H9 (cell line): Measurements from ENCODE around the gene DUOX1. TPM values are rescaled to one million over a fixed set of nuclear protein-coding genes. Genes with fewer than 3 reads are reported as not detected.

Experiments
- DNase-seq: peaks from one replicate; pipeline ENCODE4 v3.0.0-alpha.2; 2017
- H2AFZ ChIP-seq: one replicate; pipeline ENCODE4 v1.6.1; 2013; ENCODE audit warnings: mild to moderate bottlenecking, low read length, control low read depth, moderate library complexity
- H2AK5ac ChIP-seq: 2 replicates; pipeline ENCODE4 v1.6.1; 2013; ENCODE audit warnings: low read length, control low read depth, mixed read lengths; ENCODE audit not compliant: insufficient read length
- H2BK120ac ChIP-seq: one replicate; pipeline ENCODE4 v1.6.1; 2013; ENCODE audit warnings: low read depth, mild to moderate bottlenecking, low read length, control low read depth, inconsistent platforms; ENCODE audit not compliant: poor library complexity, severe bottlenecking
- H2BK12ac ChIP-seq: 2 replicates; pipeline ENCODE4 v1.6.1; 2013; ENCODE audit warnings: low read length, control low read depth, mixed read lengths, low read depth; ENCODE audit not compliant: insufficient read length
- H2BK15ac ChIP-seq: 2 replicates; pipeline ENCODE4 v1.6.1; 2013; ENCODE audit warnings: low read depth, low read length, control low read depth
- H2BK20ac ChIP-seq: one replicate; pipeline ENCODE4 v1.6.1; 2013; ENCODE audit warnings: low read depth, mild to moderate bottlenecking, low read length, control low read depth, inconsistent platforms; ENCODE audit not compliant: poor library complexity, severe bottlenecking
- H2BK5ac ChIP-seq: 2 replicates; pipeline ENCODE4 v1.6.1; 2013; ENCODE audit warnings: low read length, control low read depth, mixed read lengths; ENCODE audit not compliant: insufficient read length
- H3K14ac ChIP-seq: 2 replicates; pipeline ENCODE4 v1.6.1; 2013; ENCODE audit warnings: low read length, control low read depth; ENCODE audit not compliant: insufficient read depth
- H3K18ac ChIP-seq: 2 replicates; pipeline ENCODE4 v1.6.1; 2013; ENCODE audit warnings: low read depth, mild to moderate bottlenecking, mixed read lengths, low read length, control low read depth; ENCODE audit not compliant: insufficient read length
- H3K23ac ChIP-seq: 2 replicates; pipeline ENCODE4 v1.6.1; 2013; ENCODE audit warnings: low read length, control low read depth, mixed read lengths, low read depth; ENCODE audit not compliant: insufficient read length
- H3K23me2 ChIP-seq: 2 replicates; pipeline ENCODE4 v1.6.1; 2013; ENCODE audit warnings: low read depth, mild to moderate bottlenecking, mixed read lengths, low read length, control low read depth; ENCODE audit not compliant: insufficient read length, poor library complexity, severe bottlenecking
- H3K27ac ChIP-seq: 2 replicates; pipeline ENCODE4 v1.5.1; 2013; ENCODE audit warnings: low read length, control low read depth, mixed read lengths, low read depth; ENCODE audit not compliant: insufficient read length
- H3K27me3 ChIP-seq: 2 replicates; pipeline ENCODE4 v1.6.1; 2013; ENCODE audit warnings: low read length, control low read depth, inconsistent platforms; ENCODE audit not compliant: insufficient read depth
- H3K4ac ChIP-seq: 2 replicates; pipeline ENCODE4 v1.6.1; 2013; ENCODE audit warnings: low read depth, mild to moderate bottlenecking, control low read depth, inconsistent platforms, low read length, moderate library complexity
- H3K4me1 ChIP-seq: 2 replicates; pipeline ENCODE4 v1.6.1; 2013; ENCODE audit warnings: low read length, control low read depth, inconsistent platforms; ENCODE audit not compliant: insufficient read depth
- H3K4me2 ChIP-seq: 2 replicates; pipeline ENCODE4 v1.6.1; 2013; ENCODE audit warnings: low read length, control low read depth, mixed read lengths; ENCODE audit not compliant: insufficient read length, insufficient read depth
- H3K56ac ChIP-seq: 2 replicates; pipeline ENCODE4 v1.6.1; 2013; ENCODE audit warnings: low read depth, mild to moderate bottlenecking, mixed read lengths, low read length, control low read depth; ENCODE audit not compliant: insufficient read length
- H3K79me1 ChIP-seq: 2 replicates; pipeline ENCODE4 v1.6.1; 2013; ENCODE audit warnings: low read depth, mild to moderate bottlenecking, moderate library complexity, low read length, control low read depth, inconsistent platforms; ENCODE audit not compliant: insufficient read depth, poor library complexity, severe bottlenecking
- H3K79me2 ChIP-seq: 2 replicates; pipeline ENCODE4 v1.6.1; 2013; ENCODE audit warnings: low read length, control low read depth, inconsistent platforms; ENCODE audit not compliant: insufficient read depth
- H3K9ac ChIP-seq: 2 replicates; pipeline ENCODE4 v1.6.1; 2013; ENCODE audit warnings: low read length, control low read depth, mixed read lengths; ENCODE audit not compliant: insufficient read length; ENCODE audit errors: extremely low read depth
- H3K9me3 ChIP-seq: one replicate; pipeline ENCODE4 v1.6.1; 2013; ENCODE audit warnings: low read depth, low read length, inconsistent platforms; ENCODE audit not compliant: control insufficient read depth
- H3T11ph ChIP-seq: one replicate; pipeline ENCODE4 v1.6.1; 2013; ENCODE audit warnings: mild to moderate bottlenecking, low read length, control low read depth, inconsistent platforms
- H4K20me1 ChIP-seq: one replicate; pipeline ENCODE4 v1.6.1; 2013; ENCODE audit not compliant: control insufficient read depth, insufficient read length, insufficient read depth
- H4K5ac ChIP-seq: 2 replicates; pipeline ENCODE4 v1.6.1; 2013; ENCODE audit warnings: low read depth, mild to moderate bottlenecking, mixed read lengths, low read length, control low read depth; ENCODE audit not compliant: insufficient read length
- H4K8ac ChIP-seq: replicated peaks from 2 replicates; pipeline ENCODE4 v1.6.1; 2013; ENCODE audit warnings: low read length, control low read depth, mixed read lengths, low read depth; ENCODE audit not compliant: insufficient read length
- H4K91ac ChIP-seq: 2 replicates; pipeline ENCODE4 v1.6.1; 2013; ENCODE audit warnings: low read depth, mild to moderate bottlenecking, moderate library complexity, mixed read lengths, low read length, control low read depth; ENCODE audit not compliant: insufficient read length
- H3K27ac Mint-ChIP-seq, 3 experiments: 2 replicates in 2 of 3; 3 replicates in 1 of 3; pipeline ENCODE4 v1.8.0; 2020 to 2021; ENCODE audit warnings: mixed read lengths in 3 of 3, mild to moderate bottlenecking in 1 of 3, moderate library complexity in 1 of 3
- H3K27me3 Mint-ChIP-seq: 2 replicates; pipeline ENCODE4 v1.8.0; 2021; ENCODE audit warnings: low read depth, mild to moderate bottlenecking, moderate library complexity, mixed read lengths
- H3K36me3 Mint-ChIP-seq, 3 experiments: 2 replicates in 2 of 3; 3 replicates in 1 of 3; pipeline ENCODE4 v1.8.0; 2020 to 2021; ENCODE audit warnings: low read depth in 3 of 3, mixed read lengths in 3 of 3; ENCODE audit not compliant: insufficient read depth in 1 of 3
- H3K4me1 Mint-ChIP-seq, 2 experiments: 2 replicates each; pipeline ENCODE4 v1.8.0; 2020; ENCODE audit warnings: mixed read lengths in 2 of 2
- H3K4me3 Mint-ChIP-seq, 2 experiments: 2 replicates in 1 of 2; 3 replicates in 1 of 2; pipeline ENCODE4 v1.8.0; 2020 to 2021; ENCODE audit warnings: mild to moderate bottlenecking in 2 of 2, mixed read lengths in 2 of 2, moderate library complexity in 1 of 2
- H3K9me3 Mint-ChIP-seq, 2 experiments: 2 replicates in 1 of 2; 3 replicates in 1 of 2; pipeline ENCODE4 v1.8.0; 2020; ENCODE audit warnings: mild to moderate bottlenecking in 2 of 2, mixed read lengths in 2 of 2, moderate library complexity in 1 of 2
- CTCF ChIP-seq: fragments of 200-600 bp; sonication (generic); conservative IDR thresholded peaks from 3 replicates; pipeline ENCODE4 v1.8.0; 2021; ENCODE audit warnings: antibody characterized with exemption, mild to moderate bottlenecking
- WGBS: extraction: QIAGEN DNeasy Blood & Tissue Kit; methylation state at CpG from one replicate; pipeline ENCODE4 v1.1.7; 2013; ENCODE audit warnings: missing lambda C conversion rate, low lambda C conversion rate, mixed read lengths; ENCODE audit not compliant: insufficient read length; ENCODE audit errors: extremely low coverage; 5-methylcytosine and 5-hydroxymethylcytosine counted together
- total RNA-seq: library from RNA; stranded (reverse); gene quantifications from 2 replicates; pipeline ENCODE4 v1.2.1, GENCODE V29; 2021

Gene DUOX1
- total RNA-seq, 1 experiment from 2014 or later: 2.6 TPM

- Histone ChIP-seq H3K27ac (no peak overlapping the region), H3K4me1 (no peaks in the 10 kb centered on the region), H2BK15ac (no peak overlapping the region), H4K91ac (no peak overlapping the region), H2AK5ac (no peak overlapping the region), H3K9ac (peak overlapping the region; percentile 77), H3K23ac (no peak overlapping the region), H4K20me1 (no peaks in the 10 kb centered on the region), H3K27me3 (no peaks in the 10 kb centered on the region), H2AFZ (peak overlapping the region; percentile 90), H4K5ac (no peak overlapping the region), H3K56ac (no peak overlapping the region), H3K79me2 (no peaks in the 10 kb centered on the region), H3K4me2 (peak overlapping the region; percentile 96), H3K23me2 (peaks cover 14% of the 10 kb centered on the region), H2BK120ac (no peak overlapping the region), H3K79me1 (no peaks in the 10 kb centered on the region), H3K18ac (peak overlapping the region; percentile 87), H3T11ph (no peak overlapping the region), H3K9me3 (no peaks in the 10 kb centered on the region), H3K14ac (peak overlapping the region; percentile 89), H3K4ac (no peak overlapping the region), H2BK20ac (no peak overlapping the region), H2BK5ac (no peak overlapping the region), H2BK12ac (no peak overlapping the region), H4K8ac (no peak overlapping the region)
- peak; percentile 86 for DNase-seq
- no peak for TF ChIP-seq CTCF
- Mint-ChIP-seq H3K27me3 (peaks cover 5% of the 10 kb centered on the region), H3K36me3 (no peaks in the 10 kb centered on the region; a peak in 1 of 7 replicates), H3K4me3 (no peak overlapping the region), H3K9me3 (peaks cover 0 to 6% of the 10 kb centered on the region in 2 experiments; a peak in 3 of 5 replicates), H3K4me1 (peaks cover 12 to 15% of the 10 kb centered on the region in 2 experiments), H3K27ac (no peak overlapping the region)
- no CpG with 5 or more reads among the region's 34 CpGs for WGBS
Measured at GRCh38 chr15:45200799-45201556, 71.2 kb downstream of the DUOX1 start.
